K562 (cell line): ENCODE measurements around the gene SYVN1. TPM values are rescaled to one million over a fixed set of nuclear protein-coding genes. Genes with fewer than 3 reads are reported as not detected.
A peak's percentile ranks its signal among the peaks of the same experiment; 100 is the strongest.

ENCODE experiments used
- ARID1B ChIP-seq: fragments of 450-650 bp; IDR thresholded peaks from 2 replicates; pipeline ENCODE4 v1.6.1; 2016; ENCODE audit warnings: antibody characterized with exemption, mild to moderate bottlenecking, inconsistent platforms
- ARNT ChIP-seq, 2 experiments: fragments of 450-650 bp; IDR thresholded peaks; 2 replicates each; pipeline ENCODE4 v1.6.1; 2016; ENCODE audit warnings: mild to moderate bottlenecking in 1 of 2
- CCAR2 ChIP-seq: fragments of 200-400 bp; formaldehyde crosslinking; IDR thresholded peaks from 2 replicates; pipeline ENCODE4 v1.6.1; 2017; ENCODE audit warnings: mild to moderate bottlenecking, low read depth, low read length
- E2F5 ChIP-seq: sonication (generic); formaldehyde crosslinking; IDR thresholded peaks from 2 replicates; pipeline ENCODE4 v1.8.0; 2022; ENCODE audit warnings: mild to moderate bottlenecking, missing genetic modification reagents
- FOXJ3 ChIP-seq: sonication (generic); formaldehyde crosslinking; IDR thresholded peaks from 2 replicates; pipeline ENCODE4 v1.4.0; 2020; ENCODE audit warnings: mild to moderate bottlenecking, missing genetic modification reagents
- FOXP1 ChIP-seq: sonication (generic); formaldehyde crosslinking; IDR thresholded peaks from 2 replicates; pipeline ENCODE4 v1.8.0; 2022; ENCODE audit warnings: mild to moderate bottlenecking, missing genetic modification reagents
- GATAD2A ChIP-seq: fragments of 450-650 bp; IDR thresholded peaks from 2 replicates; pipeline ENCODE4 v1.6.1; 2017
- GTF2A2 ChIP-seq: IDR thresholded peaks from 2 replicates; pipeline ENCODE4 v1.6.1; 2016; ENCODE audit warnings: mild to moderate bottlenecking, missing genetic modification characterization, missing compliant biosample characterization
- HMGN3 ChIP-seq: IDR thresholded peaks from 2 replicates; pipeline ENCODE4 v1.6.1; 2011; ENCODE audit warnings: borderline replicate concordance, low read depth, mild to moderate bottlenecking, mixed read lengths, low read length; ENCODE audit not compliant: insufficient read length; ENCODE audit errors: extremely low read depth
- JUND ChIP-seq, 2 experiments: IDR thresholded peaks; 2 replicates in 1 of 2; 3 replicates in 1 of 2; pipeline ENCODE4 v1.6.1; 2011; ENCODE audit warnings: borderline replicate concordance in 2 of 2, low read depth in 2 of 2, low read length in 2 of 2, improper control_type of control experiment in 1 of 2, missing biosample characterization in 1 of 2, missing genetic modification characterization in 1 of 2, missing genetic modification reagents in 1 of 2
- LCOR ChIP-seq: sonication (generic); formaldehyde crosslinking; IDR thresholded peaks from 2 replicates; pipeline ENCODE4 v1.8.0; 2022; ENCODE audit warnings: mild to moderate bottlenecking, missing genetic modification reagents
- MAZ ChIP-seq, 2 experiments: fragments of 450-650 bp in 1 of 2; sonication (generic) in 1 of 2; formaldehyde crosslinking; IDR thresholded peaks in 1 of 2; conservative IDR thresholded peaks in 1 of 2; 2 replicates each; pipeline versions ENCODE4 v1.4.0 to v1.5.0; 2020; ENCODE audit warnings: mild to moderate bottlenecking in 1 of 2, missing genetic modification reagents in 1 of 2
- NCOA6 ChIP-seq: fragments of 450-650 bp; IDR thresholded peaks from 2 replicates; pipeline ENCODE4 v1.6.1; 2017; ENCODE audit warnings: mild to moderate bottlenecking
- NFIC ChIP-seq: fragments of 450-650 bp; IDR thresholded peaks from 2 replicates; pipeline ENCODE4 v1.6.1; 2017; ENCODE audit warnings: mild to moderate bottlenecking, inconsistent platforms
- NFXL1 ChIP-seq: fragments of 450-650 bp; formaldehyde crosslinking; IDR thresholded peaks from 2 replicates; pipeline ENCODE4 v1.4.0; 2021; ENCODE audit warnings: mild to moderate bottlenecking
- POLR2AphosphoS5 ChIP-seq: IDR thresholded peaks from 2 replicates; pipeline ENCODE4 v1.6.1; 2011; ENCODE audit warnings: mild to moderate bottlenecking, low read depth, low read length, moderate library complexity; ENCODE audit not compliant: control insufficient read depth, insufficient read depth
- REST ChIP-seq, 2 experiments: fragments of 450-650 bp; formaldehyde crosslinking in 1 of 2; IDR thresholded peaks; 2 replicates each; pipeline versions ENCODE4 v1.4.0 to v1.6.1; 2014 to 2020; ENCODE audit warnings: mild to moderate bottlenecking in 2 of 2, borderline replicate concordance in 1 of 2, low read depth in 1 of 2
- ZBTB9 ChIP-seq: fragments of 450-650 bp; formaldehyde crosslinking; IDR thresholded peaks from 2 replicates; pipeline ENCODE4 v1.4.0; 2020; ENCODE audit warnings: mild to moderate bottlenecking, moderate library complexity
- ZC3H11A ChIP-seq: IDR thresholded peaks from 2 replicates; pipeline ENCODE4 v1.6.1; 2012; ENCODE audit warnings: low read depth, low read length, improper control_type of control experiment
- ZEB2 ChIP-seq: fragments of 450-650 bp; IDR thresholded peaks from 2 replicates; pipeline ENCODE4 v1.6.1; 2016
- polyA plus RNA-seq, 8 experiments: library from polyadenylated mRNA; depleted of rRNA in 4 of 8; stranded (reverse) in 5 of 8; unstranded in 3 of 8; fragments of >200 nt; fragmentation: Nextera tagmentation in 2 of 8; fragmentation: Illumina TruSeq in 1 of 8; extraction: Ambion mirVana in 2 of 8; extraction: Trizol in 1 of 8; gene quantifications; 2 replicates each; pipeline versions ENCODE4 v1.2.1 to v1.2.3, GENCODE V29; 2011 to 2014; ENCODE audit warnings: inconsistent platforms in 1 of 8, missing spikeins in 1 of 8
- total RNA-seq, 7 experiments: library from RNA; depleted of rRNA in 6 of 7; stranded (reverse); fragments of >200 nt in 6 of 7; fragmentation: Illumina TruSeq in 2 of 7; extraction: Trizol in 2 of 7; gene quantifications; 2 replicates each; pipeline versions ENCODE4 v1.2.1 to v1.2.3, GENCODE V29; 2011 to 2021; ENCODE audit warnings: low replicate concordance in 1 of 7

Gene SYVN1
- total and polyA plus RNA-seq, 9 of the 15 experiments (the other 6 are each of a cell fraction or from before 2014, with no cell fraction given) = 0.41 to 47.4 (median 9.9) TPM

- TF ChIP-seq GATAD2A = no peak
- TF ChIP-seq CCAR2 = no peak
- TF ChIP-seq NCOA6 = no peak
- TF ChIP-seq NFIC = peak; percentile 61
- TF ChIP-seq ARNT (IDR thresholded peaks at IDR 0.05) = no peak
- TF ChIP-seq LCOR (CRISPR knock-in tag) = no peak
- TF ChIP-seq ZEB2 = no peak
- no peak for TF ChIP-seq POLR2AphosphoS5
- TF ChIP-seq E2F5 (CRISPR knock-in tag) = no peak
- no peak for TF ChIP-seq ZBTB9 (CRISPR knock-in tag)
- TF ChIP-seq GTF2A2 (tag) = no peak
- no peak for TF ChIP-seq FOXJ3 (CRISPR knock-in tag)
- no peak for TF ChIP-seq REST (IDR thresholded peaks at IDR 0.05; ENCODE audit: borderline replicate concordance)
- TF ChIP-seq REST (CRISPR knock-in tag; IDR thresholded peaks at IDR 0.05; ENCODE audit: low read depth) = no peak
- TF ChIP-seq NFXL1 (CRISPR knock-in tag) = no peak
- no peak for TF ChIP-seq ARID1B
- peak; percentile 62; the same call in 1 of the 2 replicates for TF ChIP-seq FOXP1 (CRISPR knock-in tag)
- TF ChIP-seq ZC3H11A = 0 out of 2 replicates have a peak, but pooled peaks have one; percentile 9
- TF ChIP-seq MAZ (CRISPR knock-in tag; conservative IDR thresholded peaks at IDR 0.05 in 1 of 2, IDR thresholded peaks at IDR 0.05 in 1 of 2) = no peak
- TF ChIP-seq HMGN3 = no peak
- no peak for TF ChIP-seq JUND (IDR thresholded peaks at IDR 0.05; ENCODE audit: borderline replicate concordance, low read depth, low read length)
- no peak for TF ChIP-seq JUND (tag; IDR thresholded peaks at IDR 0.05; ENCODE audit: borderline replicate concordance, low read depth, low read length)
Measured at GRCh38 chr11:65113361-65113756, 21.0 kb downstream of the SYVN1 start (continued).
